ENCODE measurements around the gene TACC2.
A peak's percentile ranks its signal among the peaks of the same experiment; 100 is the strongest.

TACC2 gene

DNA sequence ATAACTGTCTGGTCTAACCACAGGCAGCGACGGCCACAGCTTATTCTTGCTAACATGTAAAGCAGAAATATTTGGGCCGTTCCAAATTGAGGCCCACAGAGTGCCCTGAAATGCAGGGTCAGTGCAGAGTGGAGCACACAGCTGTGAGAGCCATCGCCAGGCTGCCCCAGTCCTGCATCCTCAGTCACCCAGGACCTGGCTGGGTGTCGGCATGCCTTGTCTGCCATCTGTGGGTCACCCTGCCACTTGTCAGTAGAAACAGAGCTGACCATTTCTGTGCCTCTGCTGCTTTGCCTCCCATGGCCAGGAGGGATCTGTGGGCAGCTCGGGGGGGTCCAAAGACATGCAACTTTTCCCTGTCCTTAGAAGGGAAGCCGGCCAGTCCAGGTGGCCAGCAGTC, 224.8 kb downstream of the TACC2 start:
- DNase-seq = peak in 39 of 58 donors; percentile 9 to 69 (median 29)

DNA sequence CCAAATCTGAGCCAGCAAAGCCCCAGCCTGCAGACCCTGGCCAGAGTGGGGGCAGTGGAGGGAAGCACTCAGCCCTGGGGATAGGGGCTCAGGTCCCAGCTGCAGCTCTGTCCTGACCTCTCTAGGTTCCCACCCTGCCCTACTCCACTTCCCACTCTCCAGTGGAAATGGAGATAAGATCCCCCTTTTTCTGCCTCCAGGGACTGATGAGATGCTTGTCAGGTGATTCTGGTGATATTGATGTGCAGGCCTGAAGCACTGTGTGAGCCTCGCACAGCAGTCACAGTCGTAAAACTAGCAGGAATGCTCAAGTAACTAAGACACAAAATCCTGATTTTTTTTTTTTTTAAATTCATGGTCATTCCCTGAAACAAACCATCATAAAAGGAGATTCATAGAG, 227.1 kb downstream of the TACC2 start:
- no peak for DNase-seq

DNA sequence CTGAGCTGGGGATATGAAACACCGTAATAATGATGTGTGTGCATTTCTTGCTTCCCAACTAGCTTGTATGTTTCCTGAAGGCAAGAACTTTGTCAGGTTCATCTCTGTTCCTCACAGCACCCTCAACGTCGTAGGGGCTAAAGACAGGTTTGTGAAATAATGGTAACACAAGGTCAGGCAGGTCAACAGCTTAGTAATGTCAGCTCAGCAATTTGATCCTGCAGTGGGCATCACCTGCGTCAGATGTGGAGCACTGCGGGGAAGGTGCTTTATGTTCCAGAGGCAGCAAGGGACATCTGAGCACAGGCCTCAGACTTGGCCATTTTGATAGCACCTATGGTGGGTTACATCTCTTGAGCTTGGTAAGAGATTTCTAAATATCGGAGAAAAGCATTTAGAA, 230.4 kb downstream of the TACC2 start:
- no peak for DNase-seq

DNA sequence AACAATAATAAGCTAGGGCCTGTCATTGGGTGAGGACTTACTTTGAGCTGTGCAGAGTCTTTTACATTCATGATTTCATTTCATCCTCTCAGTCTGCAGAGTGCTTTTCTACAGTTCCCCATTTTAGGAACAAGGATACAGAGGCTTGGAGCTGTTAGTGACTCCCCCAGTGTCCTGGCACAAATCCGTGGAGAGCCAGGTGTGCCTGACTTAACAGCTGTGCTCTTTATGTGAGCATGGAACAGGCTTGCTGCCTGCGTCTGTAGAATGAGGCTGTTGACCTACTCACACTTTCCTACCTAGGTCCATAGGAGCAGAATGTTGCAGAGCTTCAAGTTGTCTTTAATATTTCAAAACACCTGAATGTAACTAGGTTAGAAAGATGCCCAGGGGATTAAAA, 231.8 kb downstream of the TACC2 start:
- DNase-seq = no peak

DNA sequence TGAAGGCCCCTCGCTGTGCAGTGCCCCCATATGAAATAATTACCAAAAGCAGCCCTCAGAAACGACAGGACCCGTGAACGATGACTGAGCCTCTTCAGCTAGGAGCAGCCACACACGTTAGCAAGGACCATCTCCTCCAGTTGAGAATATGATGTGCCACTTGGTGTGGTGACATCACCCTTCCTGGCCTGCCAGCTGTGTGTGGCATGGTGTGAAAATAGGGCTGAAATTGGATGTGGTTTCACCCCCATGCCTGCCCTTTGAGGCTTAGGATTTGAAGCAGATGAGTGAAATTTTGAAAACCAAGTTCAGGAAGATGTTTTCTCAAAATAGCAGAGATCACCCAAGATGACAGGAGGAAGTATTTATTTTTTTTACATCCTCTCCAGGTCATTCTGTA, 233.0 kb downstream of the TACC2 start:
- no peak for DNase-seq

DNA sequence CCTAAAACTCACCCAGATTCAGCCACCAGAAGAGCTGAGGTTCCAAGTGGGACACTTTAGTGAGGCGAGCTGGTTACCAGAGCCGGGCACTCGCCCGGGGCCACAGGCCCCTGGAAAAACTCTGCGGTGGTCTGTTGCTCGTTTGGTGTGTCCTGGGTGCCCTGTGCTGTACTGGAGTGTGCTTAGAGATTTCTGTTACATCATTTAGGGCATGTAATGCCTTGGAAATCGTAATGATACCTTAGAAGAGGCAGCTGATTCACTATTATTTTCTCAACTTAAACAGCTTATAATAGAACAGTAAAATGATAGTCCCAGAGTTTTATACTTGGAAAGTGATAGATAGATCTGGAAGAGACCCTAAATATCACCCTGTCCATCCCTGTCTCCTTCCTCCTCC, 233.7 kb downstream of the TACC2 start:
- no peak for DNase-seq

DNA sequence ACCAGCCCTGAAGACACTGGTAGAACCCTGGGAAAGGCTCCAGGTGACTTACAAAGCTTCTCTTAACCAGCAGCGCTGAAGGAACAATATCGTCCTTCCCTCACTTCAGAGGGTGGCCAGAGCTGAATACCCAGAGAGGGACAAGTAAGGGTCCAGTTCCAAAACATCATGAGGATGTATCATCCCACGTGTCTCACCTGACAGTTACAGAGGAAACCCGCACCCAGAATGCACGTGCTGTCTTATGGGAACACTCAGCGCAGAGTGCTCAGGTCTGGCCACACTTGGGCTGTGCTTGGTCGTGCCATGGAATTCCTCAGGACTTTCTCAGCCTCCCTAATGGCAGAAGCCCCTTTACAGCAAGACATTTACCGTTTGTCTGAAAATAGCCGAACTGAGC, 235.2 kb downstream of the TACC2 start:
- no peak for DNase-seq

DNA sequence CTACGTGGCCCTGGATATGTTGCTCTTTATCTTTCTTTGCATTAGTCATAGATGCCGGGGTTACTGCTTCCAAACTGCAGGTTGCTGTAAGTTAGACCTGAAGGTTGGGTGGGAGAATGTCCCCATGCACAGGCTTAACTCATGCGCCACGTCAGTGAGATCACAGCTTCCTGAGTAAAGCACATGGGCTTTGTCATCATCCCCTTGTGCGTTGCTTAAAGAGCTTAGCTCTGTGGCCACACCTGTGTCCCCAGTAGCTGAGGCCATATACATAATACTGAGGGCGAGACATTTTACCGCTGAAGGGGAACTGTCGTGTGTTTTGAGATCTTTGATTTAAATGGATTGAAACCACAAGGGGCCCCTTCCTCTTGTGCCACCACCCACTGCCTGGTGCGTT, 236.4 kb downstream of the TACC2 start:
- no peak for DNase-seq

DNA sequence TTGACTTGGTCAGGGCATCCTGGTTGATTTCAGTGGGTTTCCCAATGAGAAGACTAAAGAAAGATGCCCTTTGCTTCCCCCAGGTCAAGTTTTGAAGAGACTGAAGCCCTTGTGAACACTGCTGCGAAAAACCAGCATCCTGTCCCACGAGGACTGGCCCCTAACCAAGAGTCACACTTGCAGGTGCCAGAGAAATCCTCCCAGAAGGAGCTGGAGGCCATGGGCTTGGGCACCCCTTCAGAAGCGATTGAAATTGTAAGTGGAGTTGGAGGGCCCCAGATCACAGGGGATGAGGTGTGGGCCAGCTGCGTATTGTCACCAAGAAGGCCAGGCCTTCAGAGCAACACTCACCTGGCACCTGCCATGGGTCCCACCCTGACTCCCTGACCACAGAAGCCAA, 238.8 kb downstream of the TACC2 start:
- DNase-seq = no peak

DNA sequence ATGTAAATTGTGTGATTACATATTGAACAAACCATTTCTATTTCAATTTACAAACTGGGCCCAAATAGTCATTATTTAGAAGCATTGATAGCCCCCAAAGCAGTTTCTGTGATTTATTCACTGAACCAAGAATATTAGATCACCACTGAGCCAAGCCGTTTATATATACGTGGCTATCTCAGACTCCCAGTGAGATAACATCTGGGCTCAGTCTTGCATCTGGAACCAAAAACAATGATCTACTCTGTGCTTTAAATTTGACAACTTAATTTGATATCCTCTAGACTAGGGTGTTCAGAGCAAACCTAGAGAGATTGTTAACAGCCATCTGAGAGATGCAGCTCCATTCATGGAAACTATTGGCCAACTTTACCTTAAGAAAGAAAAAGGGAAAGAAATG, 240.7 kb downstream of the TACC2 start:
- no peak for DNase-seq

GRCh38 chr10:122230222-122230621, 241.3 kb downstream of the TACC2 start:
- no peak for DNase-seq

GRCh38 chr10:122232769-122233168, 243.8 kb downstream of the TACC2 start:
- DNase-seq = peak in 9 of 58 donors; percentile 5 to 47 (median 13)

GRCh38 chr10:122233857-122234348, 244.9 kb downstream of the TACC2 start:
- DNase-seq = peak in 1 of 58 donors; percentile 9

DNA sequence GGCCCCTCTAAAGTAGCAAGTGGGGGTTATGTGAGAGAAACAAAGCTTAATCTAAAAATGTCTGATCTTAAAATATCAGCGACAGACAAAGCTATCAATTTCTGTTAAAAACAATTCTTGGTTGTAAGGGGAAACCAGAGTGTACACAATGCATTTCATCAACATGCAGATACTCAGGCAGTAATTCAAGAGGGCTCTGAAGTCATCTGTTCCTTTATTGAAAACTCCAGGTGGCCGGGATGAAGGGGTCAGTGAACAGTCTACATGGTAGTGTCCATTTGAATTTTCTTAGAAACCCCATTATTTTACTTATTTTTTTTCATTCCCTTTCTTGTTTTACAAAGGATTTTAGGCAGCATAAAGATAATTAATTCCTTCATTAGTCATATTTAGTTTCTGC, 245.5 kb downstream of the TACC2 start:
- DNase-seq = no peak

DNA sequence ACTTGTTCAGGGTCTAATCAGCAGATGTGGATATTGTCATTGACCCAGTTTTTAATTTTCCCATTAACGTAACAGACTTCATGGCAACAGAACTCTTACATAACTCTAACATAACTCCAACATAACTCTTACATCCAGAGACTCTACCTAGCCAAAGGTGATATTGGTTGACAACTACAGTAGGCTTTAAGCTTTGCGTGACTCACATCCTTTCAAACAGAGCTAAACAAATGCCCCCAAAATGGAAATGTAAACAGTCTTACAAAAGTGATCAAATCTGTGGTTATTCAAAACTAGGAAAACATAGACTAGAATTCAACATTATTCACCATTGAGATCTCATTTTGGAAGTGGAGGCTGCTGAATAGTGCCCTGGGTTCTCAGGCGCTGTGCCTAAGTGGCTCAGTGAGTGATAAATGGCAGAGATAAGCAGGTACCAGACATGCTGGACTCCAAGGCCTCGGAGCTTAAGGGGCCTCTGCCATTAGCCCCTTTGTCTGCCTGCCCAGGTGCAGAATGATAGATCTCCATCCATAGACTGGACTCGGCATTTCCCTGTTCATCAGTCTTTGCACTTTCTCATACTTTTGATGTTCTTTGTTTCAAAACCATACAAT, 247.8 kb downstream of the TACC2 start:
- DNase-seq = no peak

DNA sequence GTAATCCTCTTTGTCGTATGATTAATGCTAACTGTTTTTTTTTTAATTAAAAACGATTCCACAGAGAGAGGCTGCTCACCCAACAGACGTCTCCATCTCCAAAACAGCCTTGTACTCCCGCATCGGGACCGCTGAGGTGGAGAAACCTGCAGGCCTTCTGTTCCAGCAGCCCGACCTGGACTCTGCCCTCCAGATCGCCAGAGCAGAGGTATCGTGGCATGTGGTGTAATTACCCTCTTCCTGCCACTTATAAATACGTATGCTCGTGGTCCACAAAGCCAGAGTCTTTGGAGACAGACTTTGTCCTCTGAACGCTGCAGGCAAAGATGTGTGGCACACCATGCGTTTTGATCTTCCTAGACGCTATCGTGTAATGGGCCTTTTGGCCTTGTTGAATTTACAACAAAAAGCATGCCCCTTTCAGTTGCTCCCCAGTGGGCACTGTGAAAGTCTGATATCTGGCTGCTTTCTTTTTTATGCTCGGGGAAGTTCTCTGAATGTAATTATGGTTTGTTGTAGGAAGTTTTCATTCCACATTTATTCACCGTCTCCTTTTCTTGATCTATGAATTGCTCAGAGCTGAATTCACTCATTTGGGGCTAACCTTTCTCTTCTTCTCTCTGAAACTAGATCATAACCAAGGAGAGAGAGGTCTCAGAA, 248.5 kb downstream of the TACC2 start:
- no peak for DNase-seq

GRCh38 chr10:122239578-122240257, 250.8 kb downstream of the TACC2 start:
- no peak for DNase-seq

DNA sequence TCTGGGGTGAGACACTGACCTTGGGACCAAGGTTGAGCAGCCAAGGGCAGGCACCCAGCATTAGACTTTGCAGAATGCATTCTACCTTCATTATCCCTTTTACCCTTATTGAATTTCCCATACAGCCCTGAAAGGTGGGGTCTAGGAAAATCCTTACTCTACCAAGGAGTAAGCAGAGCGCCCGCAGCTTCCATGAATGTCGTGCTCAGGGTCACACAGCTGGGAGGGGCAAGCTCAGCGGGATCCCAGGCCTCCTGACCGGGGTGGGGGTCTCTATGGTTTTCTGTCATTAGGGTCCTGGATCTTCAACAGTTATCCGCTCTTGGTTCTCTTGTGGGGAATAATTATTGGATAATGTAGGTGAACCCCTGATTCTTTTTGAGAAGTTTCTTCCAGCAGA, 251.4 kb downstream of the TACC2 start:
- no peak for DNase-seq

GRCh38 chr10:122241836-122242235, 252.9 kb downstream of the TACC2 start:
- no peak for DNase-seq

- no peak for DNase-seq
Measured at GRCh38 chr10:122243550-122243949, 254.6 kb downstream of the TACC2 start.

GRCh38 chr10:122244001-122244975, 255.3 kb downstream of the TACC2 start:
- no peak for DNase-seq

All from anterior cingulate cortex (tissue), 58 donors.